Right lobe of liver (tissue), 4 donors: Measurements from ENCODE around the gene ACO2.

ENCODE experiments used
- CTCF ChIP-seq, 4 donors: fragments of 200-600 bp in 3 of 4; fragments of 450-650 bp in 1 of 4; IDR thresholded peaks; one replicate each; pipeline versions ENCODE4 v1.5.1 to v1.8.0; 2016 to 2022; ENCODE audit warnings: antibody characterized with exemption in 4 of 4, mild to moderate bottlenecking in 2 of 4
- POLR2A ChIP-seq: fragments of 450-650 bp; IDR thresholded peaks from one replicate; pipeline ENCODE4 v1.6.1; 2017; ENCODE audit warnings: antibody characterized with exemption, mild to moderate bottlenecking
- donor health status: DM: no; HTN: no; CAD: no.
- donor health status: DM: no; HTN: no; CAD: no.
- donor health status: DM: no; HTN: yes; CAD: no.

DNA sequence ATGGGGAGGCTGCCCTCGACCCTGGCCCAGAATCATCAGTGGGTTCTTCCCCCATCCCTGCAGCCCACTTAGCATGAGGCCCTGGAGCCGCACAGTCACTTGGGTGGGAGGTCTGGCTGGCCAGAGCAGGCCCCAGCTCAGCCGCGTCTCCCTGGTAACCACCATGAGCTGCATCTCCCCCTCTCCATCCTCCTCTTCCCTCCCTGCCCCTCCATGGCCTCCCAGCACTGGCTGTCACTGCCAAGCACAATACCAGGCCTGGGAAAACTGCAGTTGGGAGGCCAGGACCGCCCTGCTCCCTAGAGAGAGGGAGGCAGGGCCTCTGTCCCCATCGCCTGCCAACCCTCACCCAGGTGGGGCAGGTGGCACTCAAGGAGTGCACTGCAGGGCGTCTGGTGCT, 99.9 kb downstream of the ACO2 start:
- no peak for TF ChIP-seq POLR2A
- TF ChIP-seq CTCF (IDR thresholded peaks at IDR 0.05) = no peak
